ENCODE data around the gene PRR30.
A peak's percentile ranks its signal among the peaks of the same experiment; 100 is the strongest.

The PRR30 gene

GRCh38 chr2:27154488-27154887, 15.3 kb upstream of the PRR30 start:
- DNase-seq = no peak

GRCh38 chr2:27152796-27153464, 13.7 kb upstream of the PRR30 start:
- peak; percentile 22 for DNase-seq

GRCh38 chr2:27152102-27152795, 13.0 kb upstream of the PRR30 start:
- no peak for DNase-seq

GRCh38 chr2:27150639-27151230, 11.5 kb upstream of the PRR30 start:
- DNase-seq = no peak

GRCh38 chr2:27149570-27150405, 10.6 kb upstream of the PRR30 start:
- DNase-seq = no peak

- no peak for DNase-seq
Observed at GRCh38 chr2:27148801-27149439, 9.7 kb upstream of the PRR30 start, which contains the start of gene TCF23. TSS of gene TCF23 (plus strand) at chr2:27149004. CDS start at chr2:27149134, 130 bp downstream.

GRCh38 chr2:27147935-27148334, 8.7 kb upstream of the PRR30 start:
- no peak for DNase-seq

GRCh38 chr2:27145682-27146081, 6.5 kb upstream of the PRR30 start:
- no peak for DNase-seq

GRCh38 chr2:27143285-27143684, 4.1 kb upstream of the PRR30 start:
- no peak for DNase-seq

- DNase-seq = no peak
Observed at GRCh38 chr2:27138111-27138510, 1.1 kb downstream of the PRR30 start.

- DNase-seq = no peak
Observed at GRCh38 chr2:27137322-27137935, 1.8 kb downstream of the PRR30 start.

- DNase-seq = no peak
Observed at GRCh38 chr2:27136751-27137150, 2.5 kb downstream of the PRR30 start.

GRCh38 chr2:27135478-27135955, 3.7 kb downstream of the PRR30 start:
- no peak for DNase-seq

- DNase-seq = no peak
Observed at GRCh38 chr2:27134781-27135477, 4.3 kb downstream of the PRR30 start.

- peak; percentile 96 for DNase-seq
Observed at GRCh38 chr2:27133905-27134780, 5.1 kb downstream of the PRR30 start, which contains the start of gene PREB. TSS of gene PREB (minus strand) at chr2:27134636. CDS start at chr2:27134421, 215 bp downstream.

- DNase-seq = no peak
Observed at GRCh38 chr2:27133195-27133875, 5.9 kb downstream of the PRR30 start.

GRCh38 chr2:27131429-27131828, 7.8 kb downstream of the PRR30 start:
- DNase-seq = no peak

- no peak for DNase-seq
Observed at GRCh38 chr2:27130396-27130795, 8.8 kb downstream of the PRR30 start.
